CD4-positive, alpha-beta T cell treated with Interleukin-6 at 100 ng/mL for 8 hours (primary cell): Measurements from ENCODE around the gene DUOX1.

Experiments
- DNase-seq: peaks from one replicate; pipeline ENCODE4 v3.0.0-alpha.2; 2020; ENCODE audit warnings: mixed read lengths, low spot score

DUOX1 gene

GRCh38 chr15:45187894-45188830, 58.4 kb downstream of the DUOX1 start, which contains the start of gene SHF:
Gene SHF (minus strand): TSS chr15:45187966. CDS start chr15:45187951, 15 bp downstream.
- DNase-seq, result peak; percentile 64

- no peak for DNase-seq
These were observed 67.7 kb downstream of the DUOX1 start for GRCh38 chr15:45197512-45197911.

- peak; percentile 96 for DNase-seq
These were observed 68.7 kb downstream of the DUOX1 start for GRCh38 chr15:45198337-45199135.

GRCh38 chr15:45199136-45199810, 69.5 kb downstream of the DUOX1 start:
- DNase-seq, result peak; percentile 37

- peak; percentile 96 for DNase-seq
These were observed 70.4 kb downstream of the DUOX1 start for GRCh38 chr15:45200001-45200798.

GRCh38 chr15:45200799-45201556, 71.2 kb downstream of the DUOX1 start:
- peak; percentile 72 for DNase-seq

- no peak for DNase-seq
These were observed 71.7 kb downstream of the DUOX1 start for GRCh38 chr15:45201557-45201859.

- no peak for DNase-seq
These were observed 72.1 kb downstream of the DUOX1 start for GRCh38 chr15:45201869-45202268.

GRCh38 chr15:45203182-45203581, 73.4 kb downstream of the DUOX1 start:
- no peak for DNase-seq

- DNase-seq, result peak; percentile 49
These were observed 75.4 kb downstream of the DUOX1 start for GRCh38 chr15:45205192-45205591.

- DNase-seq, result no peak
These were observed 82.7 kb downstream of the DUOX1 start for GRCh38 chr15:45212493-45212892.
